Measurements from ENCODE around the gene MRPS12. TPM values are rescaled to one million over a fixed set of nuclear protein-coding genes. Genes with fewer than 3 reads are reported as not detected.

The MRPS12 gene
- total RNA-seq, 1 experiment from 2014 or later: 88.0 TPM

DNA sequence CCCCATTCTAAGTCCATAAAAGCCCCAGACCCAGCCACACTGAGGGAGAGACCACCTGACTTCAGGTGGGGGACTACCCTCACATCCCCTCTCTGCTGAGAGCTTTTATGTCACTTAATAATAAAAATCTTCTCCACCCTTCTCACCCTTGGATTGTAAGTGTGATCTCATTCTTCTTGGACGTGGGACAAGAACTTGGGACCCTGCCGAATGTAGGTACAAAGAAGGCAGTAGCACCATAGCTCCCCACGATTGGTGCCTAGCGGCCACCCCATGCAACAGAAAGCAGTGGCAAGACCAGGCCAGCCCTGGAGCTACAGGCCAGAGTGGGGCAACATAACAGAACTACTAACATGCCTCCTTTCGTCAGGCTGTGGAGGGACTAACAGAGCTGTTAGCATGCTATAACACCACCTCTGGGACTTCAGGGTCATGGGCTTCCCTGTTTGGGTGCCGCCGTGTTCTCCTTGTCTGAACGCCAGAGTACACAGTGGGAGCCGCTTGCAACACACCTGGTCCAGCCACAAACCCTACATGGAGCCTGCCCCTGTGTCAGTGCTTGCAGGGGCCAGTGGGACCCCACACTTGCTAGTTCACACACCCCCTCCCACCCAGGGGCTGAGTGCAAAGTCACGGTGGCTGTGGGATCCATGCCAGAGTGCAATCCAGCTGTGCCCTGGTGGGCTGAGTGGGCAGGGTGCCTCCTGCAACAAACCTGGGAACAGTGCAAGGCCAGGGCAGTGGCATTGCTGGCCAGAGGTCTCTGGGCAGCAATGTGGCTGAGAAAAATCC, 50.0 kb downstream of the MRPS12 start:
- Mint-ChIP-seq H3K9me3 (peaks cover 12% of the 10 kb centered on the region), H3K36me3 (peaks cover 9% of the 10 kb centered on the region), H3K27me3 (ENCODE audit: low read depth) (peaks cover 7% of the 10 kb centered on the region), H3K4me3 (no peak overlapping the region), H3K27ac (no peak overlapping the region), H3K4me1 (peaks cover 6% of the 10 kb centered on the region)
- TF ChIP-seq ZNF281 (CRISPR knock-in tag; IDR thresholded peaks at IDR 0.05): no peak
- no peak for TF ChIP-seq ZNF396 (CRISPR knock-in tag; IDR thresholded peaks at IDR 0.05; ENCODE audit: borderline replicate concordance)
- TF ChIP-seq KAT7 (CRISPR knock-in tag; IDR thresholded peaks at IDR 0.05; ENCODE audit: borderline replicate concordance): no peak
- ATAC-seq (no peak), DNase-seq (ENCODE audit: low spot score) (no peak)
- POLR2A ChIA-PET: interaction anchor here (0.6 kb wide), 2 partner anchors 27 to 464 kb away, joined by 3 to 6 read pairs; partner anchors contain the start of gene SUPT5H
- CTCF ChIA-PET: interaction anchor here (0.8 to 1.7 kb wide), 3 partner anchors 8 to 58 kb away, joined by 3 to 4 read pairs (median 3); no protein-coding TSS in a partner anchor

Other genes starting within 250 kb of the MRPS12 start
- gene CAPN12, start 186.5 kb upstream of the MRPS12 start, total RNA-seq (2021): 9.6 to 9.9 TPM (median 9.8 TPM) in 3 replicates
- 2.3 TPM in 1 of 3 replicates, not detected in the others for gene LGALS7, start 157.4 kb upstream of the MRPS12 start, total RNA-seq (2021)
- 1.2 to 3.7 TPM (median 2.7 TPM) in 3 replicates for gene LGALS7B, start 141.7 kb upstream of the MRPS12 start, total RNA-seq (2021)
- 1.1 to 1.5 TPM (median 1.4 TPM) in 3 replicates for gene LGALS4, start 118.0 kb upstream of the MRPS12 start, total RNA-seq (2021)
- gene ECH1, start 99.2 kb upstream of the MRPS12 start, total RNA-seq (2021): 139 to 162 TPM (median 161 TPM) in 3 replicates
- 680 to 779 TPM (median 683 TPM) in 3 replicates for gene HNRNPL, start 81.0 kb upstream of the MRPS12 start, total RNA-seq (2021)
- gene RINL, start 52.7 kb upstream of the MRPS12 start, total RNA-seq (2021): 12.6 to 14.6 TPM (median 14.5 TPM) in 3 replicates
- 9.5 to 10.7 TPM (median 10.2 TPM) in 3 replicates for gene SIRT2, start 31.3 kb upstream of the MRPS12 start, total RNA-seq (2021)
- 29.6 to 39.8 TPM (median 30.6 TPM) in 3 replicates for gene NFKBIB, start 31.0 kb upstream of the MRPS12 start, total RNA-seq (2021)
- 0.77 to 1.1 TPM (median 0.98 TPM) in 3 replicates for gene CCER2, start 18.8 kb upstream of the MRPS12 start, total RNA-seq (2021)
- 66.4 to 74.7 TPM (median 69.6 TPM) in 3 replicates for gene SARS2, start 181 bp upstream of the MRPS12 start, total RNA-seq (2021)
- gene FBXO17, start 44.8 kb downstream of the MRPS12 start, total RNA-seq (2021): 16.8 to 22.2 TPM (median 18.6 TPM) in 3 replicates
- gene FBXO27, start 101.6 kb downstream of the MRPS12 start, total RNA-seq (2021): 18.9 to 22.7 TPM (median 20.0 TPM) in 3 replicates
- 0.09 to 0.11 TPM (median 0.11 TPM) in 3 replicates for gene ACP7, start 153.4 kb downstream of the MRPS12 start, total RNA-seq (2021)
- 69.8 to 77.7 TPM (median 73.9 TPM) in 3 replicates for gene PAK4, start 194.8 kb downstream of the MRPS12 start, total RNA-seq (2021)

All from WTC11 (cell line).